GM21619 (cell line): ENCODE results near the gene SMO.
"Not testable (repeated sequence)": the region's sequence is repeated elsewhere in the genome, so short reads cannot be mapped to it uniquely, and the experiment has no call there.

Experiments used
- ATAC-seq: cut with Tn5 transposase; IDR thresholded peaks from one replicate; pipeline ENCODE4 v1.9.1; 2021; ENCODE audit not compliant: unreplicated experiment

SMO gene

DNA sequence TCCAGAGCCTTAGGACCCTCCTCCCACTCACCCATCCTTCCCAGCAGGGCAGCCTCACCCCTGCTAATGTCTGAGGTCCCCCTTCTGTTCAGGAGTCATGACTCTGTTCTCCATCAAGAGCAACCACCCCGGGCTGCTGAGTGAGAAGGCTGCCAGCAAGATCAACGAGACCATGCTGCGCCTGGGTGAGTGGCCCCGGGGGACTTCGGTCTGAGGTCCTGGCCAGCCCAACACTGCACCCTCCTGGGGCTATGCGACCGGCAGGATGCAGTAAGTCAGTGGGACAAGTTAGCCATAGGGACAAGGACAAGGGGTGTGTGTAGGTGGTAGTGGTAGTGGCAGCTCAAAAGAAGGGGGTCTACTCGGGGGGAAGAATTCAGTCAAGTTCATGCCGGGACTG, 20.2 kb downstream of the SMO start:
- no peak for ATAC-seq

DNA sequence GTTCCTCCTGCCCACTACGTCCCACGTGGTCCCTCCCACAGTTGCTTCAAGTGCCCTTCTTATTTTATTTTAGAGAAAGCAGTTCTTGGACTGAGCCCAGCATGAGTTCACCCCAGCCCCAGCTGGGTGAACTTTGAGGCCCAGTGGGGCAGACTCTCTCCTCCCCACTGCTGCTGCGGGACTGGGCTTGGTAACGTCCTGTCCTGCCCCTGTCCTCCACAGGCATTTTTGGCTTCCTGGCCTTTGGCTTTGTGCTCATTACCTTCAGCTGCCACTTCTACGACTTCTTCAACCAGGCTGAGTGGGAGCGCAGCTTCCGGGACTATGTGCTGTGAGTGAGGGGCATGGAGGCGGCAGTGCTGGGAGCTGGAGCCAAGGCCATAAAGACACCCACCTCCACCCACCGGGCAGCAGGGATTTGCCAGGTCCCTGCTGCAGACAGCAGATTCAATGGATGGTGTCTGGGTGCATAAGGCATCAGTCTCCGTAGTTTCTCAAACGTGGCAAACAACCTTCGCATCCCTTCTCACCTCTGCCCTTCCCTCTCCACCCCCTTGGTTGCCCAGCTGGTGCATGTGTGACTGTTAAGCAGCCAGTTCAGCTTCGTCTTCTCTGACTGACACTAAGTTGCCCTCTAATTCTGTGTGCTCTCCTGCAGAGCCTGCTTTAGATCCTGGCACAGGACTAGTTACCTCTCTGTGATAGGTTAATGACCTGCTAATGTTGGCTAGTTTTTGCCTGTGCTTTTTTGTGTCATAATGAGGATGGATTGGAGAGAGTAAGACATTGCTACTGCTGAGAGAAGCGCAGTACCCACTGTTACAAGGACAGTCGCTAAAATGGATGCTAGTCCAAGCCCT, 20.9 kb downstream of the SMO start:
- ATAC-seq: no peak

DNA sequence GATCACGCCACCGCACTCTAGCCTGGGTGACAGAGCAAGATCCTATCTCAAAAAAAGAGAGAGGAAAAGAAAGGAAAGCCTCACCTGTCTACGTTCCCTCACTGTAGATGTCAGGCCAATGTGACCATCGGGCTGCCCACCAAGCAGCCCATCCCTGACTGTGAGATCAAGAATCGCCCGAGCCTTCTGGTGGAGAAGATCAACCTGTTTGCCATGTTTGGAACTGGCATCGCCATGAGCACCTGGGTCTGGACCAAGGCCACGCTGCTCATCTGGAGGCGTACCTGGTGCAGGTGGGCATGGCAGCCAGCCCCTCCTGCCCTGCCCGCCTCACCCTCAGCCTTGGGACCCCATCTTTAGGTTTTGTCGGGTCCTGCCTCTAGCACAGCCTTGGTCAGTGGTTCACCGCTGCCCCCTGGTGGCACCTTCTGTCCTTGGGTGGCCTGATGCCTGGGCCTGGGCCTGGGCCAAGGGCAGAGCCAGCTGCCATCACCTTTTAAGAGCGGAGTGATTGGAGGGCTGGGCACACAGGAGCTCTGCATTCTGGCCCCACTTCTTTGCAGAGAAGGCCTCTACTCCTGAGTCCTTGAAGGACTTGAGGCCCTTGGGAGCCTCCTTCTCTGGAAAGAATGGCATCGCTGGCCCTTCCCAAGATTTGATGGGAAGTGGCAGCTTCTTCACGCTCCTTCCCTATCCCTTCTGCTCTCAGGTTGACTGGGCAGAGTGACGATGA, 22.0 kb downstream of the SMO start:
- ATAC-seq: peak; percentile 64

DNA sequence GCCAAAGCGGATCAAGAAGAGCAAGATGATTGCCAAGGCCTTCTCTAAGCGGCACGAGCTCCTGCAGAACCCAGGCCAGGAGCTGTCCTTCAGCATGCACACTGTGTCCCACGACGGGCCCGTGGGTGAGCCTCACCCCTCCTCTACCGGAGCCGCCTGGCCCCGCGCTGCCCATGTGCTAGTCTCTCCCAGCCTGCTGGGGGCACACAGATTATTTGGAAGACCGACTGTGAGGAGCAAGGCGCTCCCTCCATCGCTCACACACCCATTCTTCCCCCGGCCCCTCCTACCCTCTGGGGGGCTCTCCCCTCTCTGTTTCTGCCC, 22.5 kb downstream of the SMO start:
- ATAC-seq: no peak

DNA sequence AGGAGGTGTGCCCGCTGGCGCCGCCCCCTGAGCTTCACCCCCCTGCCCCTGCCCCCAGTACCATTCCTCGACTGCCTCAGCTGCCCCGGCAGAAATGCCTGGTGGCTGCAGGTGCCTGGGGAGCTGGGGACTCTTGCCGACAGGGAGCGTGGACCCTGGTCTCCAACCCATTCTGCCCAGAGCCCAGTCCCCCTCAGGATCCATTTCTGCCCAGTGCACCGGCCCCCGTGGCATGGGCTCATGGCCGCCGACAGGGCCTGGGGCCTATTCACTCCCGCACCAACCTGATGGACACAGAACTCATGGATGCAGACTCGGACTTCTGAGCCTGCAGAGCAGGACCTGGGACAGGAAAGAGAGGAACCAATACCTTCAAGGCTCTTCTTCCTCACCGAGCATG, 23.7 kb downstream of the SMO start:
- no peak for ATAC-seq

DNA sequence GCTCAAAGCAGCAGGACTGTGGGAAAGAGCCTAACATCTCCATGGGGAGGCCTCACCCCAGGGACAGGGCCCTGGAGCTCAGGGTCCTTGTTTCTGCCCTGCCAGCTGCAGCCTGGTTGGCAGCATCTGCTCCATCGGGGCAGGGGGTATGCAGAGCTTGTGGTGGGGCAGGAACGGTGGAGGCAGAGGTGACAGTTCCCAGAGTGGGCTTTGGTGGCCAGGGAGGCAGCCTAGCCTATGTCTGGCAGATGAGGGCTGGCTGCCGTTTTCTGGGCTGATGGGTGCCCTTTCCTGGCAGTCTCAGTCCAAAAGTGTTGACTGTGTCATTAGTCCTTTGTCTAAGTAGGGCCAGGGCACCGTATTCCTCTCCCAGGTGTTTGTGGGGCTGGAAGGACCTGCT, 24.2 kb downstream of the SMO start:
- no peak for ATAC-seq

DNA sequence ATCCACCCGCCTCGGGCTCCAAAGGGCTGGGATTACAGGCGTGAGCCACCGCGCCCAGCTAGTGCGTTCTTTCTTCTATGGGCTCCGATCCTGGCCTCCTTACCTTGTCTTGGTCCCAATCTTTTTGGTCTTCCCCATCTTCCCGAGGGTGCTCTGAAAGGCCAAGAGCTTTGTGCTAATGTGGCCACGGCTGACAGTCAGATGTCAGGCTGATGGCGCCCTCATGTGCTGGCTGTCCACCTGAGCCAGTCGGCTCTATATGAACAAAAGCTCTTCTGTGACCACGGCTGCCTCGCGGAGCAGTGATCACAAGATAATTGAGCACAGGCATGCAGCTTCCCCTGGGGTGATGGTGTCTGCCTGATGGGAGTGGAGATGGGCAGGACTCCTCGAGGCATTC, 25.4 kb downstream of the SMO start:
- no peak for ATAC-seq

DNA sequence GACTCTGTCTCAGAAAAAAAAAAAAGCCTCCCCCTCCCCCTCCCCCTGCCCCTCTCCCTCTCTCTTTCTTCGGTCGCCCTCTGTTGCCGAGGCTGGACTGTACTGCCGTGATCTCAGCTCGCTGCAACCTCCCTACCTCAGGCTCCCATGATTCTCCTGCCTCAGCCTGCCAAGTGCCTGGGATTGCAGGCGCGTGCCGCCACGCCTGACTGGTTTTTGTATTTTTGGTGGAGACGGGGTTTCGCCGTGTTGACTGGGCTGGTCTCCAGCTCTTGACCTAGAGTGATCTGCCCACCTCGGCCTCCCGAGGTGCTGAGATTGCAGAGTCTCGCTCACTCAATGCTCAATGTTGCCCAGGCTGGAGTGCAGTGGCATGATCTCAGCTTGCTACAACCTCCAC, 27.3 kb downstream of the SMO start:
- ATAC-seq: not testable (repeated sequence)

DNA sequence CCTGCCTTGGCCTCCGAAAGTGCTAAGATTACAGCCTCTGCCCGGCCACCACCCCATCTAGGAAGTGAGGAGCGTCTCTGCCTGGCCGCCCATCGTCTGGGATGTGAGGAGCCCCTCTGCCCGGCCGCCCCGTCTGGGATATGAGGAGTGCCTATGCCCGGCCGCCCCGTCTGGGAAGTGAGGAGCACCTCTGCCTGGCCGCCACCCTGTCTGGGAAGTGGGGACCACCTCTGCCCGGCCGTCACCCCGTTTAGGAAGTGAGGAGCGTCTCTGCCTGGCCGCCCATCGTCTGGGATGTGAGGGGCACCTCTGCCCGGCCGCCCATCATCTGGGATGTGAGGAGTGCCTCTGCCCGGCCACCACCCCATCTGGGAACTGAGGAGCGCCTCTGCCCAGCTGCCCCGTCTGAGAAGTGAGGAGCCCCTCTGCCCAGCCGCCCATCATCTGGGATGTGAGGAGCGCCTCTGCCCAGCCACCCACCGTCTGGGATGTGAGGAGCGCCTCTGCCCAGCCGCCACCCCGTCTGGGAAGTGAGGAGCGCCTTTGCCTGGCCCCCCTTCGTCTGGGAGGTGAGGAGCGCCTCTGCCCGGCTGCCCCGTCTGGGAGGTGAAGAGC, 27.8 kb downstream of the SMO start:
- ATAC-seq: not testable (repeated sequence)

DNA sequence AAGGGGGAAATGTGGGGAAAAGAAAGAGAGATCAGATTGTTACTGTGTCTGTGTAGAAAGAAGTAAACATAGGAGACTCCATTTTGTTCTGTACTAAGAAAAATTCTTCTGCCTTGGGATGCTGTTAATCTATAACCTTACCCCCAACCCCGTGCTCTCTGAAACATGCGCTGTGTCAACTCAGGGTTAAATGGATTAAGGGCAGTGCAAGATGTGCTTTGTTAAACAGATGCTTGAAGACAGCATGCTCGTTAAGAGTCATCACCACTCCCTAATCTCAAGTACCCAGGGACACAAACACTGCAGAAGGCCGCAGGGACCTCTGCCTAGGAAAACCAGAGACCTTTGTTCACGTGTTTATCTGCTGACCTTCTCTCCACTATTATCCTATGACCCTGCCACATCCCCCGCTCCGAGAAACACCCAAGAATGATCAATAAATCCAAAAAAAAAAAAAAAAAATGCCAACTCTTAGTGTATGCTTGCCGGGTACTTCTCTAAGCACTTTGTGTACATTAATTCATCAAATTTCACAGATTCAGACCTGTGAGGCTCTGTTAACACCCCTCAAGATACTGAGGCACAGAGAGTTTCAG, 28.5 kb downstream of the SMO start:
- not testable (repeated sequence) for ATAC-seq

DNA sequence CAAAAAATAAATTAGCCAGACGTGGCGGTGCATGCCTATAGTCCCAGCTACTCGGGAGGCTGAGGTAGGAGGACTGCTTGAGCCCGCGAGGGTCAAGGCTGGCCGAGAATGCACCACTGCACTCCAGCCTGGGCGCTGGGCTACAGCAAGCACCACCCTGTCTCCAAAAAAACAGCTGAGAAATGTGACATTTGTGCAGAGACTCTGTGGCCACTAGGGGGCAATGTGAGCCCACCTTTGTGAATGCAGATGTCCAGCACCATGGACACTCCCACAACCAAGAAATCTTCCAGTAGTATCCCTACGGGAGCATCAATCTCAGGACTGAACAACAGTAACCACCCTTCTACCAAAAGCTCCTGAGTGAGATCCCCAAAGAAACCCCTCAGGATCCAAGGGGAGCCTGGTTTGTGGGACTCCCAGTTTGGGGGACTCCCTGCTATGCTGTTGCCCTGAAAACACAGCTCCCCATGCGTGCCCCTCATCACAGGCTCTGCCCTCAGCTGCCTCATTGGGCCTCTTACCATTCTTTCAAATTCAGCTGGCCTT, 30.2 kb downstream of the SMO start:
- no peak for ATAC-seq

DNA sequence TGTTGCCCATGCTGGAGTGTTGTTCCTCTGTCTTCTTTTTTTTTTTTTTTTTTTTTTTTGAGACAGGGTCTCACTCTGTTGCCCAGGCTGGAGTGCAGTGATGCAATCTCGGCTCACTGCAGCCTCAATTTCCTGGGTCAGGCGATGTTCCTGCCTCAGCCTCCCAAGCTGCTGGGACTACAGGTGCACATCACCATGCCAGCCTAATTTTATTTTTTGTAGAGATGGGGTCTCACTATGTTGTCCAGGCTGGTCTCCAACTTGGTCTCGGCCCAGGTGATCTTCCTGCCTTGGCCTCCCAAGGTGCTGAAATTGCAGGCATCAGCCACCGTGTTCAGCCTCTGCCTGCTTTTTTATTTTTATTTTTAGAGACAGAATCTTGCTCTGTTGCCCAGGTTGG, 30.7 kb downstream of the SMO start:
- ATAC-seq: not testable (repeated sequence)

DNA sequence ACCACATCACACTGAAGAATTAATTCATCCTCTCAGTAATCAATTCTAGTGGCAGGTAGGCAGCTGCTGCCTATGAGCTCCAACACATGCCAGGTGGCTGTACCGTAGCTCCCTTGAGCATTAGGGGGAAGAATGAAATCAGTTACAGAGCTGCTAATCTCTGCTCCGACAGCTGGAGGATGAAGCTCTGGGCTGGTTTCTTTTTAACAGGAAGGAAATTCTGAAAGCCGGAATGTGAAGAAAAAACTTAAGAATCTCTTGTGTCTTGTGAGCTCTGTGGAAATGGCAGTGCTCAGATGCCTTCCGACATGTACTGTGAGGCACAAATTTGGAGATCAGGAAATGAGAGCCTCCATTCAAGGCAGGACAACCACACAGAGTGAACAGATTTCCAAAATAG, 33.6 kb downstream of the SMO start:
- no peak for ATAC-seq

DNA sequence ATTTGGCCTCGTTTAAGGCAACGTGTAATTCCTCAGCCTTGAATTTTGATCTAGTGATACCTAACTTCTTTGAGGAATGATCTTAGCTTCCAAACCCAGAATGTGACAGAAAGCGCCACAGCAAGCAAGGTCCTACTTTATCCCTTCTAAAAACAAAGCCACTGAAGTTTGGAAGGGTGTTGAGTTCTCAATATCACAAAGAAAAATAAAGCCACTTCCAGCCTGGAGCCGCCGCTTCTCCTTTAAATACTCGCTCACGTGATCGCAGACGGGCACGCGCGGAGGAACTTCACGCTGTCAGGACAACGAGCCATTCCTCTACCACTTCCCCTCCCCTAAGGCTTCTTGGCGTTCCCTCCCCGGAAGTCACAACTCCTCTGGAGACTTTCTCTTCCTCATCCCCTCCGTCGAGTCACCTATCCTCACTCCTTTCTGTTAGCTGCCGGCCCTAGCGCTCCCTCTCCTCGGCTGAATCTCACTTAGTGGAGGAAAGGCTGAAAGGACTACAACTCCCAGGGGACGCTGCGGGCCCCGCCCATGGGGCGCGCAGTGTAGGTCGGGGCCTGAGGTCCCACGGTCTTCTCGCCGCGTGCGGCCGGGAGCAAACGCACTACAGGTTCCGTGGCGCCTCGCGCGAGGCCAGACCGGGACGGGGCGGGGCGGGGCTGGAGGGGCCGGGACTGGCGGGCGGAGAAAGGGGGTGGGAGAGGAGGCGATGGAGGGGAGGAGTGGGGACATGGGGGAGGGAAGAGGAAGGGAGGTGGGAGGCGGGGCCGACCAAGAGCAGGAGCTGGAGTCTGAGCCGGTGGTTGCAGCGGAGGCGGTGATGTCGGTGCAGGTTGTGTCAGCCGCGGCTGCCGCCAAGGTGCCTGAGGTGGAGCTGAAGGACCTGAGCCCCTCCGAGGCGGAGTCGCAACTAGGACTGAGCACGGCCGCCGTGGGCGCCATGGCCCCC, 36.1 kb downstream of the SMO start, which contains the start of gene AHCYL2:
Gene AHCYL2, plus strand, starts transcription at position 780 of the 955 bp plus-strand sequence.
- peak; percentile 86 for ATAC-seq

DNA sequence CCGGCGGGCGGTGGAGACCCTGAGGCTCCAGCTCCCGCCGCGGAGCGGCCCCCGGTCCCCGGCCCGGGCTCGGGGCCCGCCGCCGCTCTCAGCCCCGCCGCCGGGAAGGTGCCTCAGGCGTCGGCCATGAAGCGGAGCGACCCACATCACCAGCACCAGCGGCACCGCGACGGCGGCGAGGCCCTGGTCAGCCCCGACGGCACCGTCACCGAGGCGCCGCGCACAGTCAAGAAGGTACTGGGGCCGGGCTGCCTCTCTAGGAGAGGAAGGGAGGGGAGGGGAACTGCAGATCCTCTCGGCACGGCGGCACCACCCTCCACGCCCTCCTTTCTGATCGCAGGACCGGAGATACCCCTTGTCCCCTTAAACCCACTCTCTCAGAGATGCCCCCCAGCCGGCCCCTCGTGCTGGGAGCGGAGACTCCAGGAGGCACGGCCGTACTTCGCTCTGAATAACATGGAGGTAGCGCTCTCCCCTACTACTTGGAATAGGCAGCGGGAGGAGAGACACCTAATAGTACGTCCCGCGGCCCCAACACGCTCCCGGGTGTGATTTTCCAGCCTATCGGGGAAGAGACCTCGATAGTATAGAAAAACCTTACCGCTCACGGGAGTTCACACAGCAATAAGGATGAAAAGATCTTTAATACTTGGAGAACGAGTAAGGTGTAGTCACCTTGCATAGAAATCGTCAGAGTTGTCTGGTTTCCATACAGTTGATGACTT, 36.9 kb downstream of the SMO start:
- ATAC-seq: peak; percentile 27

DNA sequence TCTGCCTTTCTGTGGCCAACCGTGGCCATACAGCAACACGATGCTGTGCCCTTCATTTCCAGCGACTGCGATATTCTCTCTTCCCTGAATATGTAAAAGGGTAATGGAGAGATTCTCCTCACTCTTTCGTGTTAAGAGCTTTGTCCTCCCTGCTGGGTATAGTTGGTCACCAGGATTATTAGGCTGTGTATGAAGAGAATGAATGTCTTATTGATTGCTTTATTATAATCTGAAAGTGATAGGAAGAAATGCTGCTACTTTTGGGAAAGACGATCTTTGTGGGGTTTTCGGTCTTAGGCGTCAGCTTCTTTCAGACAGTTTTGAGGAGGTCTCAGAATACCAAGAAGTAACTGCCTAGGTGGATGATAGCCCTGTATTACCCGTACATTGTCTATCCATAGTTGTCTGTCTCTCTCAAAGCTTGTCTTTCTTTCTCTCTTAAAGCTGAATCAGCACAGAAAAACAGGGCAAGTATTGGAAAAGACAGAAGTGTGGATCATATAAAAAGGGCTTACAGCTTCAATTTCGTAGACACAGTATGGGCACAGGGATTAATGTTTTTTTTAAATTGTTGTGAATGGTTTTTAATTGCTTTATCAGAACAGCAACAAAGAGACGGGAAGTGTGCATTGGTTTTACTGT, 37.6 kb downstream of the SMO start:
- no peak for ATAC-seq

DNA sequence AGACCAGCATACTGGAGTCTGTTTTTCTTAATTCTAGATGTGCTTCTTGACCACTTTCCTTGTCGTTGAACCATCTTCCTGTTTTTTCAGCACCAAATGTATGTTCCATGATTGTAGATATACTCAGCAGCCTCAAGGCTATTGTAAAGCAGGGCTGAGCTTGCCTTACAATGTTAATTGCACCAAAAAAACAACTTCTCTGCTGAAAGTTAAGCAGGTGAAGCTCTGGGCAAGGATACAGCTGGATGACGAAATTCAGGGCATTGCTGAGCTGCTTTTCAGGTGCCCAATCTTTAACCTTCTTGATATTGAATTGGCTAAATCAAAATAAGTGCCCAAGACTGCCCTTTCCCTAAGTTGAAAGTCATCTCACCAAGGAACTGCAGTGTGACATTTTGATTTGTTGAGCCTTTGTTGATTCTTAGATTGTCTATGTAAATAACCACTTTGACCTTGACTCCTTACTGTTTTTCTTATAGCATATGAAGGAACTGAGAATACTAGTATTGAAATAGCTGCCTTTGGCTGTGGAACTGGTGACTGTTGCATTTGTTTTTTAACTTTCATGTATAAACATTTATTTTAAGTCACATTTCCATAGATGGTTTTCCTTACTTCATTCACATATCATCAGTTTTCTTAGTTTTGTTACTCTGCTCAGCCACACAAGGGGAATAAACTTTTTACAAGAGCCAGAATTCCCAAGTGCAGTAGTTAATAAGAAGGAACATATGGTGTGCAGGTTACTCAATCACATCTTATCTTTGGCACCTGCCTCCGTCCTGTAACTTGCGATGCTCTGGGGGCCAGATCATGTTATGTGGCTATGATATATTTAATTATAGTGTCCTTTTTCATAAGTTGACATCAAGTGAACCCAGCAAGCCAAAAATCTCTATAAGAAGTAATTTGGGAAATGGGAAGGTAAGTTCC, 39.5 kb downstream of the SMO start:
- no peak for ATAC-seq

DNA sequence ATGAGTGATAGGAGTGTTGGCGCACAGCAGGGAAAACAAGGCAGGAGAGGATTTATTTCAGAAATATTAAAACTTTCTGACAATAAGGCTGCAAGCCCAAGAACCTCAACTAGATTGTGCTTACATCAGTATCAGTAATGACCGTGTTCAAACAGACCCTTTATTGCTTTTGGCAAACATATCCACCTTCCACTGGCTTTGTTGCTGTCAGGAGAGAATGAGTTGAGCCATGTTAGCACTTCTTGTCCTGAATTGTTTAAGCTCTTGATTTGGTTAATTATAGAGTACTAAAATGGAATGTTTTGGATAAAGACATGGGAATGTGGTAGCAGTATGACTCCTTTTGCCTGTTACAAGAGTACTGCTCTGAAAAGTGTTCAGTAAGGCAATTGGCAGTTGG, 40.2 kb downstream of the SMO start:
- ATAC-seq: no peak
